Heart right ventricle (tissue), 16 donors: ENCODE measurements around the gene CFAP70. TPM values are rescaled to one million over a fixed set of nuclear protein-coding genes. Genes with fewer than 3 reads are reported as not detected.

Experiments
- ATAC-seq, 8 donors: fragments of 200-7000 bp; cut with Tn5 transposase; one replicate each; pipeline ENCODE4 v1.9.1; 2020; ENCODE audit warnings: mild to moderate bottlenecking in 8 of 8, moderate library complexity in 8 of 8, moderate number of reproducible peaks in 1 of 8
- DNase-seq, 2 donors: peaks; one replicate each; pipeline ENCODE4 v3.0.0-alpha.2; 2020
- H3K27ac ChIP-seq, 10 donors: fragments of 200-600 bp; sonication (generic) in 2 of 10; one replicate each; pipeline versions ENCODE4 v1.5.0 to v1.8.0; 2020 to 2022; ENCODE audit warnings: mild to moderate bottlenecking in 3 of 10
- H3K27me3 ChIP-seq, 7 donors: fragments of 200-600 bp; one replicate each; pipeline ENCODE4 v1.8.0; 2021 to 2022; ENCODE audit warnings: mild to moderate bottlenecking in 2 of 7
- H3K36me3 ChIP-seq, 9 donors: fragments of 200-600 bp; sonication (generic) in 1 of 9; one replicate each; pipeline versions ENCODE4 v1.5.0 to v1.8.0; 2020 to 2022; ENCODE audit warnings: mild to moderate bottlenecking in 2 of 9
- H3K4me1 ChIP-seq, 9 donors: fragments of 200-600 bp; sonication (generic) in 1 of 9; one replicate each; pipeline versions ENCODE4 v1.5.0 to v1.8.0; 2020 to 2022; ENCODE audit warnings: mild to moderate bottlenecking in 4 of 9
- H3K4me3 ChIP-seq, 10 donors: fragments of 200-600 bp; sonication (generic) in 2 of 10; one replicate each; pipeline versions ENCODE4 v1.5.0 to v1.8.0; 2020 to 2022; ENCODE audit warnings: mild to moderate bottlenecking in 7 of 10, moderate library complexity in 2 of 10
- H3K9me3 ChIP-seq, 11 donors: fragments of 200-600 bp in 10 of 11; sonication (generic) in 2 of 11; one replicate each; pipeline versions ENCODE4 v1.5.0 to v1.8.0; 2013 to 2022; ENCODE audit warnings: mild to moderate bottlenecking in 2 of 11, control low read depth in 1 of 11, moderate library complexity in 1 of 11
- WGBS, 2 donors: extraction: QIAGEN DNeasy Blood & Tissue Kit; methylation state at CpG; one replicate each; pipeline ENCODE4 v1.1.7; 2013; ENCODE audit warnings: inconsistent platforms in 1 of 2; 5-methylcytosine and 5-hydroxymethylcytosine counted together
- intact Hi-C, 10 donors: fragments of 100-400 bp; cut with DNase I; formaldehyde crosslinking; loops; one replicate each; pipeline versions ENCODE4 v1.11.1 to v1.14.2; 2022
- polyA plus RNA-seq, 2 donors: library from polyadenylated mRNA; stranded (reverse); fragments of 200-250 nt; gene quantifications; one replicate each; pipeline ENCODE4 v1.2.3, GENCODE V29; 2013
- total RNA-seq, 10 donors: library from RNA; stranded (reverse); fragmentation: NEBNext Ultra II Directional in 3 of 10; extraction: Animal tissue kit (Norgen Biotek cat#: 25700) in 3 of 10; gene quantifications; one replicate each; pipeline versions ENCODE4 v1.2.1 to v1.2.4, GENCODE V29; 2021 to 2023
- TF ChIP-seq, protein P1 (sequence below), 9 donors: fragments of 200-600 bp; sonication (generic) in 2 of 9; IDR thresholded peaks; one replicate each; pipeline versions ENCODE4 v1.5.0 to v1.8.0; 2021 to 2022; ENCODE audit warnings: antibody characterized with exemption in 9 of 9, mild to moderate bottlenecking in 5 of 9, moderate library complexity in 1 of 9
- donor health status: Arrhythmogenic right ventricular cardiomyopathy.
- donor health status: ischemic (EF 13 %, LVEDD 7.1; RV severe dilation, severe dysfunction).
- donor health status: healthy with polysubstance abuse.
- donor health status: DM: no; HTN: yes; CAD: no.
- donor health status: DM: no; HTN: no; CAD: no.
- donor health status: ischemic (EF 25% LVEDD 6.9; RV normal size, moderate dysfunction).
- donor health status: ischemic (EF 25% LVEDD 5.7; RV mildly dilated, moderate dysfunction).
- donor health status: healthy.
- donor health status: DM: yes; HTN: yes; CAD: no.
- donor health status: Ischemic cardiomyopathy.
- donor health status: ischemic (EF 35%, LVEDD 5.7; RV mildly dilated, moderate dysfunction).
- donor health status: nonischemic (EF 11% LVEDD 7.7; RV severe dilation, severe dysfunction).
- donor health status: DM: yes; HTN: yes; CAD: no.
- donor health status: PGD.
- donor health status: ischemic (EF 29% LVEDD 5.4; RV normal size, mild dysfunction).
- donor health status: nonischemic (EF 23%, LVEDD 6.1; RV moderate dilation, normal function).

CFAP70 gene
- total and polyA plus RNA-seq, 12 donors = 0.25 to 5.4 (median 1.9) TPM

DNA sequence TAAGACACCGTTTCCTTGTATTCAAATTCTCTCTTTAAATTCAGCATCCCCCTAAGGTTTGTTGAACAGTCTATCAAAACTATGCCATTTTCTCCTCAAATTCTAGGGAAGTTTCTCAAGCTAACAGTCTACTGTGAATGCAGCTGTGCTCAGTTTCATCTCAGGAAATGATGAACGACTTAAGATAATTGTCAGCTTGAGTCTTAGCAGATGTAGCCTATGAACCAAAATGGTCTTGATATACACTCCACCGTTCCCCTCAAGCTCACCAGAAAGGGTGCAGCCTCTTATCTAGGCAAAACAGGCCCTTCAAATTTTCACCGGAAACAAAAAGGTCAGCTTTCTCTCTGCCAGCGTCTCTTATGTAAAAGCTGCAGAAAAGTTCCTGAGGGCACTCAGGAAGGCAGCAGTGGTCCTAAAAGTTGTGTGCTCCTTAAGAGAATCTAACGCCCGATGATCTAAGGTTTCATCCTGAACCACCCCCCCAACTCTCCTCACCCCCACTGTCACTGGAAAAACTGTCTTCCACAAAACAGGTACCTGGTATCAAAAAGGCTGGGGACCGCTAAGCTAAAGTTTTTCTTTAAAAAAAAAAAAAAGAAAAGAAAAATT, 113.7 kb downstream of the CFAP70 start:
- no peak for ATAC-seq
- H3K27me3 ChIP-seq = no peaks in the 10 kb centered on the region
- no peaks in the 10 kb centered on the region for H3K9me3 ChIP-seq
- peaks cover 0 to 41% (median 27%) of the 10 kb centered on the region in 9 donors for H3K4me1 ChIP-seq
- H3K27ac ChIP-seq = peak overlapping the region in 1 of 10 donors; percentile 13
- DNase-seq = no peak
- TF ChIP-seq, protein P1, sequence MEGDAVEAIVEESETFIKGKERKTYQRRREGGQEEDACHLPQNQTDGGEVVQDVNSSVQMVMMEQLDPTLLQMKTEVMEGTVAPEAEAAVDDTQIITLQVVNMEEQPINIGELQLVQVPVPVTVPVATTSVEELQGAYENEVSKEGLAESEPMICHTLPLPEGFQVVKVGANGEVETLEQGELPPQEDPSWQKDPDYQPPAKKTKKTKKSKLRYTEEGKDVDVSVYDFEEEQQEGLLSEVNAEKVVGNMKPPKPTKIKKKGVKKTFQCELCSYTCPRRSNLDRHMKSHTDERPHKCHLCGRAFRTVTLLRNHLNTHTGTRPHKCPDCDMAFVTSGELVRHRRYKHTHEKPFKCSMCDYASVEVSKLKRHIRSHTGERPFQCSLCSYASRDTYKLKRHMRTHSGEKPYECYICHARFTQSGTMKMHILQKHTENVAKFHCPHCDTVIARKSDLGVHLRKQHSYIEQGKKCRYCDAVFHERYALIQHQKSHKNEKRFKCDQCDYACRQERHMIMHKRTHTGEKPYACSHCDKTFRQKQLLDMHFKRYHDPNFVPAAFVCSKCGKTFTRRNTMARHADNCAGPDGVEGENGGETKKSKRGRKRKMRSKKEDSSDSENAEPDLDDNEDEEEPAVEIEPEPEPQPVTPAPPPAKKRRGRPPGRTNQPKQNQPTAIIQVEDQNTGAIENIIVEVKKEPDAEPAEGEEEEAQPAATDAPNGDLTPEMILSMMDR (IDR thresholded peaks at IDR 0.05) = no peak
- H3K36me3 ChIP-seq = peaks cover 0 to 78% (median 18%) of the 10 kb centered on the region in 9 donors
- peak overlapping the region in 1 of 10 donors; percentile 69 for H3K4me3 ChIP-seq
- WGBS, 2 donors = 39 to 41% methylated on average over 8 of the region's 8 CpGs
- intact Hi-C loops = no loop called here

- peaks cover 0 to 100% (median 14%) of the 10 kb centered on the region in 9 donors for H3K36me3 ChIP-seq
These were observed 118.8 kb downstream of the CFAP70 start for GRCh38 chr10:73239908-73240307.

DNA sequence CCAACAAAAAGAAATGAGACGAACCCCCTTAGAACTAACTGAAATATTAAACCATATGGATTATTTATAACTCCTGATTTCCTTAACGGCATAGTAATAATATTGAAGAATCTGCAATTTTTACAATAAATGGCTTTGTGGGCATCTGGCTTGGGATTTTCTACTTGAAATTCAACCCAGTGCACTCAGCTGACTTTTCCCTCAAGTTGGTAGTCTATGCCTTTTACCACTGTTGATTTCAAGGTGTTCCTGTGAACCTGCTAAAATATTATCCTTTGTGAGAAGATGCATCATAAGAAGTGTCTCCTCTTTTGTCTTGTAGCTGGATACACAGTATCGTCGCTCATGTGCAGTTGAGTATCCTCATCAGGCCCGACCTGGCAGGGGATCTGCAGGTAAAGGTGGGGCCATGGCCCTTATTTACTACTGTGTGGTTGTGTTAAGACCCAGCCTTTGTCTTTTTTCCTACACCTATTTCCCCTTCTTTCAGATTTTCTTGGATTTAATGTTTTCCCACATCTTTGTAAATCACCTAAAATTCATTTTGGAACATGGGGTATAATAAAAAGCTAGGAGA, 119.6 kb downstream of the CFAP70 start:
- H3K9me3 ChIP-seq = no peaks in the 10 kb centered on the region
- peaks cover 0 to 8% (median 0%) of the 10 kb centered on the region in 9 donors for H3K4me1 ChIP-seq
- intact Hi-C loops = no loop called here
- H3K27ac ChIP-seq = no peak overlapping the region
- WGBS, 2 donors = 93 to 95% methylated on average over 5 of the region's 5 CpGs
- TF ChIP-seq, protein P1 (IDR thresholded peaks at IDR 0.05) = no peak
- ATAC-seq = no peak
- H3K4me3 ChIP-seq = no peak overlapping the region
- H3K27me3 ChIP-seq = no peaks in the 10 kb centered on the region
- no peak for DNase-seq
- peaks cover 0 to 100% (median 14%) of the 10 kb centered on the region in 9 donors for H3K36me3 ChIP-seq

More at GRCh38 chr10:73239908-73240307, 118.8 kb downstream of the CFAP70 start:
- WGBS, 2 donors = 91 to 96% methylated on average over 2 of the region's 2 CpGs
- no peak for DNase-seq
- no peak for ATAC-seq
- TF ChIP-seq, protein P1 (IDR thresholded peaks at IDR 0.05) = no peak
- Histone ChIP-seq H3K9me3 (no peaks in the 10 kb centered on the region), H3K4me3 (no peak overlapping the region), H3K27ac (no peak overlapping the region), H3K4me1 (peaks cover 0 to 16% (median 3%) of the 10 kb centered on the region in 9 donors), H3K27me3 (no peaks in the 10 kb centered on the region)
- intact Hi-C loops = no loop called here

GRCh38 chr10:73234695-73235094, 124.0 kb downstream of the CFAP70 start:
- Histone ChIP-seq H3K4me1 (peaks cover 0 to 15% (median 5%) of the 10 kb centered on the region in 9 donors), H3K27ac (peak overlapping the region in 4 of 10 donors; percentile 11 to 42 (median 28)), H3K9me3 (no peaks in the 10 kb centered on the region), H3K4me3 (no peak overlapping the region), H3K36me3 (peaks cover 0 to 100% (median 8%) of the 10 kb centered on the region in 9 donors), H3K27me3 (no peaks in the 10 kb centered on the region)
- TF ChIP-seq, protein P1 (IDR thresholded peaks at IDR 0.05) = no peak
- intact Hi-C loops = no loop called here
- no peak for DNase-seq
- ATAC-seq = peak in 4 of 8 donors; percentile 46 to 69 (median 58)
- WGBS, 2 donors = 56 to 65% methylated on average over 7 of the region's 7 CpGs
